Measurements from ENCODE around the gene SCGB3A1. TPM values are rescaled to one million over a fixed set of nuclear protein-coding genes. Genes with fewer than 3 reads are reported as not detected.

SCGB3A1 gene
- polyA plus RNA-seq (ENCODE audit: insufficient read length), result 1.4 TPM

GRCh38 chr5:180591311-180591887 lies at the start of gene SCGB3A1:
TSS of gene SCGB3A1 (minus strand) at chr5:180591499. CDS start at chr5:180591462, 37 bp downstream.
- DNase-seq (ENCODE audit: low read depth), result no peak

GRCh38 chr5:180640611-180640860 lies 49.2 kb upstream of the SCGB3A1 start:
- no peak for DNase-seq (ENCODE audit: low read depth)

GRCh38 chr5:180639741-180640610 lies 48.7 kb upstream of the SCGB3A1 start:
- DNase-seq (ENCODE audit: low read depth), result no peak

GRCh38 chr5:180639287-180639686 lies 48.0 kb upstream of the SCGB3A1 start:
- DNase-seq (ENCODE audit: low read depth), result no peak

GRCh38 chr5:180637962-180638680 lies 46.8 kb upstream of the SCGB3A1 start:
- no peak for DNase-seq (ENCODE audit: low read depth)

GRCh38 chr5:180636403-180637075 lies 45.2 kb upstream of the SCGB3A1 start:
- no peak for DNase-seq (ENCODE audit: low read depth)

GRCh38 chr5:180636016-180636402 lies 44.7 kb upstream of the SCGB3A1 start:
- no peak for DNase-seq (ENCODE audit: low read depth)

GRCh38 chr5:180633283-180634177 lies 42.2 kb upstream of the SCGB3A1 start:
- no peak for DNase-seq (ENCODE audit: low read depth)

- DNase-seq (ENCODE audit: low read depth), result no peak
Observed at GRCh38 chr5:180632768-180633167, 41.5 kb upstream of the SCGB3A1 start.

GRCh38 chr5:180631549-180632383 lies 40.5 kb upstream of the SCGB3A1 start:
- no peak for DNase-seq (ENCODE audit: low read depth)

GRCh38 chr5:180630426-180630825 lies 39.1 kb upstream of the SCGB3A1 start:
- DNase-seq (ENCODE audit: low read depth), result no peak

GRCh38 chr5:180629831-180630382 lies 38.6 kb upstream of the SCGB3A1 start:
- DNase-seq (ENCODE audit: low read depth), result no peak

GRCh38 chr5:180628827-180629750 lies 37.8 kb upstream of the SCGB3A1 start:
- no peak for DNase-seq (ENCODE audit: low read depth)

- DNase-seq (ENCODE audit: low read depth), result no peak
Observed at GRCh38 chr5:180628211-180628610, 36.9 kb upstream of the SCGB3A1 start.

GRCh38 chr5:180627386-180628120 lies 36.3 kb upstream of the SCGB3A1 start:
- no peak for DNase-seq (ENCODE audit: low read depth)

GRCh38 chr5:180626661-180627385 lies 35.5 kb upstream of the SCGB3A1 start:
- no peak for DNase-seq (ENCODE audit: low read depth)
